B cell (primary cell): ENCODE measurements around the gene MAP4K4.

ENCODE experiments used
- EZH2 ChIP-seq: IDR thresholded peaks from 2 replicates; pipeline ENCODE4 v1.6.1; 2012; ENCODE audit warnings: borderline replicate concordance, low read depth, mild to moderate bottlenecking, moderate library complexity, low read length; ENCODE audit not compliant: insufficient read depth, poor library complexity, severe bottlenecking
- TF ChIP-seq, protein P1 (sequence below): fragments of 200-600 bp; IDR thresholded peaks from one replicate; pipeline ENCODE4 v1.8.0; 2022; ENCODE audit warnings: antibody characterized with exemption, mild to moderate bottlenecking

DNA sequence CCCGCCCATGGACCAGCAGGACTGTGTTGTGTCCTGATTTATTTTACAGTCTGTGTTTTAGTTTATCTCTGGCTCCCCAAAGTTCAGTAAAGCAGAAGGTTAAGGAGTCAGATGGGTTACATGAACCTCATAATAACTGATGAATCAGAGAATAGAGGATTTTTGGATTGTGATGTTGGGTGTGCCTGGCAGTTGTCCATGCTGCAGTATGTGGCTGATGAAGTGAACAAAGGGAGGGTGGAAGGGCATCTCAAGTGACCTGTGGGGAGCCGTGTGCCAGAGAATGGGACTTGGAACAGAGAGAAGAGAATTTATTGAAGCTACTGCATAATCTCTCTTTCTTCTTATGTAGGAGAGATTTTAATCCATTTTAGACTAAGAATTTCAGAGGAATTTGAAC, 145.5 kb downstream of the MAP4K4 start:
- TF ChIP-seq, protein P1, sequence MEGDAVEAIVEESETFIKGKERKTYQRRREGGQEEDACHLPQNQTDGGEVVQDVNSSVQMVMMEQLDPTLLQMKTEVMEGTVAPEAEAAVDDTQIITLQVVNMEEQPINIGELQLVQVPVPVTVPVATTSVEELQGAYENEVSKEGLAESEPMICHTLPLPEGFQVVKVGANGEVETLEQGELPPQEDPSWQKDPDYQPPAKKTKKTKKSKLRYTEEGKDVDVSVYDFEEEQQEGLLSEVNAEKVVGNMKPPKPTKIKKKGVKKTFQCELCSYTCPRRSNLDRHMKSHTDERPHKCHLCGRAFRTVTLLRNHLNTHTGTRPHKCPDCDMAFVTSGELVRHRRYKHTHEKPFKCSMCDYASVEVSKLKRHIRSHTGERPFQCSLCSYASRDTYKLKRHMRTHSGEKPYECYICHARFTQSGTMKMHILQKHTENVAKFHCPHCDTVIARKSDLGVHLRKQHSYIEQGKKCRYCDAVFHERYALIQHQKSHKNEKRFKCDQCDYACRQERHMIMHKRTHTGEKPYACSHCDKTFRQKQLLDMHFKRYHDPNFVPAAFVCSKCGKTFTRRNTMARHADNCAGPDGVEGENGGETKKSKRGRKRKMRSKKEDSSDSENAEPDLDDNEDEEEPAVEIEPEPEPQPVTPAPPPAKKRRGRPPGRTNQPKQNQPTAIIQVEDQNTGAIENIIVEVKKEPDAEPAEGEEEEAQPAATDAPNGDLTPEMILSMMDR = no peak
- no peak for TF ChIP-seq EZH2
